GM12864 (cell line): Measurements from ENCODE around the gene ERC2.
"Not testable (repeated sequence)": the region's sequence is repeated elsewhere in the genome, so short reads cannot be mapped to it uniquely, and the experiment has no call there.

Experiments used
- DNase-seq: peaks from one replicate; pipeline ENCODE4 v3.0.0-alpha.2; 2011; ENCODE audit warnings: low read depth
- H3K4me3 ChIP-seq: 2 replicates; pipeline ENCODE4 v1.5.1; 2011; ENCODE audit warnings: mild to moderate bottlenecking, low read depth, low read length, control low read depth
- TF ChIP-seq, protein P1 (sequence below): IDR thresholded peaks from 2 replicates; pipeline ENCODE4 v1.5.1; 2011; ENCODE audit warnings: low read depth, mild to moderate bottlenecking, moderate library complexity, low read length, control low read depth, inconsistent platforms; ENCODE audit errors: missing control alignments

ERC2 gene

DNA sequence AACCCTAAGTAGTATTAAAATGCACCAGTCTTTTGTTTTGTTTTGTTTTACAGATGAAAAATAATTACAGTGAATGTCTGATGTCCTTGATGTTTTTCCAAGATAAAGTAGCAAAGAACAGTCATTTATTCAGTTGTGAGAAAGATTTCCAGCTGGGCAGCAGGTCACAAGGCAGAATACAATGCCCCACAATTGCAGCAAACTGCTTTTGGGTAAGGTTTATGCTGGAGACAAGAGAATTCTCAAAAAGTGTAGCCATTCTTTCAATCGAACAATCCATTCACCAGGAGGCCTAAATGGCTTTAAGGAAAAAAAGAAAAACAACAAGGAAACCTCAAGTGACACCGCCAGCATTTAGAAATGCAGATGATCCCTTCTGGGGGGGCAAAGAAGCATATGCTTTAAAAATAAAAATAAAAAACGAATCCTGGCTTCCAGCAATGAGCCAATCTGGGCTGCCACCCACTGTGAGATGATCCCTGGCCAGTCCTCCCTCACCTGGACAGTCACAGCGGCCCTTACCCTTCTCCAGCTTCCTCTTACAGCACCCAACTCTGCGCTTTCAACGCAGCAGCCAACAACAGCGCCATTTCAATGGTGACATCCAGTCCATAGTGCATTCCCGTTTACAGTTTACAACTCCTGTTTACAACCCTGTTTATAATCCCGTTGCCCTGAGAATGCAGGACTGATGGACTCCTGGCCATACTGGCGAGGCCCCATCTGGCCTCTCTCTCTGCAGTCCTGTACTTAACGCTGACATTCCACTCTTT lies 955.5 kb downstream of the ERC2 start:
- DNase-seq, result no peak
- TF ChIP-seq, protein P1, sequence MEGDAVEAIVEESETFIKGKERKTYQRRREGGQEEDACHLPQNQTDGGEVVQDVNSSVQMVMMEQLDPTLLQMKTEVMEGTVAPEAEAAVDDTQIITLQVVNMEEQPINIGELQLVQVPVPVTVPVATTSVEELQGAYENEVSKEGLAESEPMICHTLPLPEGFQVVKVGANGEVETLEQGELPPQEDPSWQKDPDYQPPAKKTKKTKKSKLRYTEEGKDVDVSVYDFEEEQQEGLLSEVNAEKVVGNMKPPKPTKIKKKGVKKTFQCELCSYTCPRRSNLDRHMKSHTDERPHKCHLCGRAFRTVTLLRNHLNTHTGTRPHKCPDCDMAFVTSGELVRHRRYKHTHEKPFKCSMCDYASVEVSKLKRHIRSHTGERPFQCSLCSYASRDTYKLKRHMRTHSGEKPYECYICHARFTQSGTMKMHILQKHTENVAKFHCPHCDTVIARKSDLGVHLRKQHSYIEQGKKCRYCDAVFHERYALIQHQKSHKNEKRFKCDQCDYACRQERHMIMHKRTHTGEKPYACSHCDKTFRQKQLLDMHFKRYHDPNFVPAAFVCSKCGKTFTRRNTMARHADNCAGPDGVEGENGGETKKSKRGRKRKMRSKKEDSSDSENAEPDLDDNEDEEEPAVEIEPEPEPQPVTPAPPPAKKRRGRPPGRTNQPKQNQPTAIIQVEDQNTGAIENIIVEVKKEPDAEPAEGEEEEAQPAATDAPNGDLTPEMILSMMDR, result no peak
- no peak overlapping the region for H3K4me3 ChIP-seq

DNA sequence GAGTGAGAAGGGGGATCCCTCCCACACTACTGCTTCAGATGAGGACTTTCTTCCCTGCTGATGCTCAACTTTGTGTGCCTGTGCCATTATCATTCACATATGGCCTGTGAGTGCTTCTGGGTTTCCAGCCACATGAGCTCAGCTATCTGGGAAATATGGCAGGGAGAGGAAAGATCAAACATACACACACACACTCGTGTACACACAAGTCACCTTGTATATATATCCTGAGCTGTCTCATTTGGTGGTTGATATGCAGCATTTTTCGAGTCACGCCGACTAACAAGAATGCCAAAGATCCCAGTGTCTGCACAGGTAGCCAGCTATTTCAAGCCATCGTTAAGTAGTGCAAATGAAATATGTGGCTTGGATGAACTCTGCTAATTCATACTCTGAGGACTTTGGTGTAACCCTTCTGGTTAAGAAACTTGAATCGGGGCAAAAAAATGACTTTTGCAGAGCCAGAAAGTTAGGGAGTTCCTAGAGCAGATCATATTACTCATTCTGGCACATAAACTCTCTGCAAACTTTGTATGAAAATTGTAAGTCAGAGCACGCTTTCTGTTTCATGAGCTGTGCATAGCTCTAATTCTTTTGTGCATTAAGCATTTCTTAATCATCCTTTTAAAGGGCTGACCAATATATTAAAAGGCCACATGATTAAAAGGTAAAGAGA lies 956.2 kb downstream of the ERC2 start:
- TF ChIP-seq, protein P1, result no peak
- H3K4me3 ChIP-seq, result no peak overlapping the region
- no peak for DNase-seq

DNA sequence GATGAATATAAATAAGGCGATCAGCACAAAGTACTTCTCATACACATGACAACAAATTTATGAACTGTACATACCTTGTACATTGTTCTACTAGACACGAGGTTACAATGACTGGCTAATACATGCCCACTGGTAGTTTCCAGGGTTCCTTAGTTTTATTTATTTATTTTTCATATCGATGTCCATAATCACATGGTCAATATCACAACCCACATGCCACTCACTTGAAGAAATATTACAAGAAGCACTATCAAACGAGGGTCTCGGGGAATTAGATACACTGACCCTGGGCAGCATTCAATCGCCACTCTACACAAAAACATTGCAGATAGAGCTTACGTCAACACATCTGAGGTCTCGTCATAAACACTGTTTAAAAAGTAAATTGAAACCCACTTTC lies 959.9 kb downstream of the ERC2 start:
- no peak overlapping the region for H3K4me3 ChIP-seq
- no peak for DNase-seq
- TF ChIP-seq, protein P1, result no peak

DNA sequence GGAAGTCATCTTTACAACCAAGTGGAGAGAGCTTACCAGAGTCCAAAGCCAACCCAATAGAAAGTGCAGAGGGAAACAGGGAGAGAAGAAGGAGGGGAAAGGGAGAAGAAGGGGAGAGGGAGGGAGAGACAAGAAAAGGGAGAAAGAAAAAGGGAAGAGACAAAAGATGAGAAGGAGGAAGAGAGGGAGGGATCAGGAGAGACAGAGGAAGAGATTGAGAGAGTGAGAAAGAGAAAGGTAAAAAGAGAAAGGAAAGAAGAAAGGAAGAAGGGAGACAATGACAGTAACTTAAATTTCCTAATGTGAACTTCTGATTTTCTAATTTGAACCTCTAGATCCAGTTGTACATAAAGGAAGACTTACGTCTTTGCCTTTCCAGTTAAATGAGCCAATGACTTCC lies 960.5 kb downstream of the ERC2 start:
- H3K4me3 ChIP-seq, result no peak overlapping the region
- no peak for DNase-seq
- TF ChIP-seq, protein P1, result no peak

- no peak for DNase-seq
- no peak overlapping the region for H3K4me3 ChIP-seq
- TF ChIP-seq, protein P1, result no peak
Observed at GRCh38 chr3:55505776-55506175, 962.5 kb downstream of the ERC2 start.

DNA sequence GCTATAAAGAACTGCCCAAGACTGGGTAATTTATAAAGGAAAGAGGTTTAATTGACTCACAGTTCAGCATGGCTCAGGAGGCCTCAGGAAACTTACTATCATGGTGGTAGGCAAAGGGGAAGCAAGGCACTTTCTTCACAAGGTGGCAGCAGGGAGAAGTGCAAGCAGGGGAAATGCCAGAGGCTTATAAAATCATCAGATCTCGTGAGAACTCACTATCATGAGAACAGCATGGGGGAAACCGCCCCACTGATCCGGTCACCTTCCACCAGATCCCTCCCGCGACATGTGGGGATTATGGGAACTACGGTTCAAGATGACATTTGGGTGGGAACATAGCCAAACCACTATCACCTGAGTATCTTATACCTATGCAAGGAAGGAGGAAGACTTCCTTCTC lies 963.2 kb downstream of the ERC2 start:
- not testable (repeated sequence) for H3K4me3 ChIP-seq, DNase-seq
- TF ChIP-seq, protein P1, result peak; percentile 37
